OCI-LY3 (cell line): Measurements from ENCODE around the gene SPATA12.

Experiments
- H2AFZ ChIP-seq: fragments of 200-600, 300-600 bp; shearing (Covaris generic); 2 replicates; pipeline ENCODE4 v1.6.0; 2014; ENCODE audit warnings: antibody characterized with exemption, low read depth, low read length
- H3K27ac ChIP-seq: fragments of 200-600, 300-600 bp; sonication (generic); 2 replicates; pipeline ENCODE4 v1.5.1; 2014; ENCODE audit warnings: mild to moderate bottlenecking, low read length, moderate library complexity, mixed read lengths
- H3K27me3 ChIP-seq: fragments of 200-600, 300-600 bp; sonication (generic); 2 replicates; pipeline ENCODE4 v1.6.1; 2014; ENCODE audit warnings: low read depth, low read length, mixed read lengths
- H3K36me3 ChIP-seq: fragments of 200-600, 300-600 bp; sonication (generic); replicated peaks from 2 replicates; pipeline ENCODE3; 2014; ENCODE audit warnings: low read depth, low read length, mixed read lengths
- H3K4me1 ChIP-seq: fragments of 300-600, 200-600 bp; sonication (generic); 2 replicates; pipeline ENCODE4 v1.6.1; 2014; ENCODE audit warnings: low read length, mixed read lengths
- H3K4me2 ChIP-seq: fragments of 200-600, 300-600 bp; sonication (generic); 2 replicates; pipeline ENCODE4 v1.6.1; 2014; ENCODE audit warnings: low read length, mixed read lengths
- H3K4me3 ChIP-seq: fragments of 300-600, 200-600 bp; sonication (generic); 2 replicates; pipeline ENCODE4 v1.5.1; 2014; ENCODE audit warnings: antibody characterized with exemption, mild to moderate bottlenecking, low read length, moderate library complexity
- H3K79me2 ChIP-seq: fragments of 300-600, 200-600 bp; shearing (Covaris generic); 2 replicates; pipeline ENCODE4 v1.6.1; 2014; ENCODE audit warnings: mild to moderate bottlenecking, low read length, mixed read lengths
- H3K9ac ChIP-seq: fragments of 300-600, 200-600 bp; shearing (Covaris generic); 2 replicates; pipeline ENCODE4 v1.6.0; 2014; ENCODE audit warnings: mild to moderate bottlenecking, low read length, moderate library complexity
- H3K9me3 ChIP-seq: fragments of 200-600, 300-600 bp; shearing (Covaris generic); 2 replicates; pipeline ENCODE4 v1.6.1; 2014; ENCODE audit warnings: low read length, mixed read lengths; ENCODE audit not compliant: insufficient read depth
- H4K20me1 ChIP-seq: fragments of 200-600, 300-600 bp; sonication (generic); 2 replicates; pipeline ENCODE4 v1.6.1; 2016; ENCODE audit warnings: low read length, mixed read lengths; ENCODE audit not compliant: insufficient read depth
- CTCF ChIP-seq: fragments of 200-600, 300-600 bp; sonication (generic); IDR thresholded peaks from 2 replicates; pipeline ENCODE4 v1.5.1; 2014; ENCODE audit warnings: antibody characterized with exemption, low read length, low read depth
- EZH2phosphoT487 ChIP-seq: fragments of 200-600 bp; shearing (Covaris generic); IDR thresholded peaks from 2 replicates; pipeline ENCODE4 v1.6.1; 2018; ENCODE audit warnings: antibody characterized with exemption, mixed run types, low read depth

Gene SPATA12

GRCh38 chr3:57110214-57110613 is 49.8 kb downstream of the SPATA12 start:
- Histone ChIP-seq H3K4me2 (no peak overlapping the region), H3K4me1 (peaks cover 12% of the 10 kb centered on the region), H3K79me2 (no peaks in the 10 kb centered on the region), H3K9ac (no peak overlapping the region), H4K20me1 (no peaks in the 10 kb centered on the region), H2AFZ (no peak overlapping the region), H3K27me3 (peaks cover 16% of the 10 kb centered on the region), H3K9me3 (no peaks in the 10 kb centered on the region), H3K4me3 (no peak overlapping the region), H3K36me3 (no peaks in the 10 kb centered on the region), H3K27ac (no peak overlapping the region)
- no peak for TF ChIP-seq EZH2phosphoT487
- no peak for TF ChIP-seq CTCF

GRCh38 chr3:57110798-57111197 is 50.3 kb downstream of the SPATA12 start:
- Histone ChIP-seq H3K36me3 (no peaks in the 10 kb centered on the region), H3K4me1 (peaks cover 12% of the 10 kb centered on the region), H3K9ac (no peak overlapping the region), H3K4me3 (no peak overlapping the region), H3K79me2 (no peaks in the 10 kb centered on the region), H3K27me3 (peaks cover 16% of the 10 kb centered on the region), H2AFZ (no peak overlapping the region), H3K9me3 (no peaks in the 10 kb centered on the region), H3K27ac (no peak overlapping the region), H3K4me2 (peak overlapping the region; percentile 32; the same call in 1 of the 2 replicates), H4K20me1 (no peaks in the 10 kb centered on the region)
- TF ChIP-seq EZH2phosphoT487 (no peak), CTCF (no peak)

- Histone ChIP-seq H3K27ac (no peak overlapping the region), H3K36me3 (no peaks in the 10 kb centered on the region), H3K27me3 (peaks cover 16% of the 10 kb centered on the region), H2AFZ (peak overlapping the region; percentile 47; the same call in 1 of the 2 replicates), H3K4me1 (peaks cover 12% of the 10 kb centered on the region), H3K79me2 (no peaks in the 10 kb centered on the region), H3K9ac (no peak overlapping the region), H3K4me2 (peak overlapping the region; percentile 42), H3K9me3 (no peaks in the 10 kb centered on the region), H4K20me1 (no peaks in the 10 kb centered on the region), H3K4me3 (no peak overlapping the region)
- TF ChIP-seq CTCF (peak; percentile 64), EZH2phosphoT487 (no peak)
Measured at GRCh38 chr3:57112206-57112605, 51.7 kb downstream of the SPATA12 start.

GRCh38 chr3:57116501-57116900 is 56.0 kb downstream of the SPATA12 start:
- Histone ChIP-seq H3K27ac (no peak overlapping the region), H3K9ac (no peak overlapping the region), H3K36me3 (no peaks in the 10 kb centered on the region), H3K79me2 (no peaks in the 10 kb centered on the region), H2AFZ (no peak overlapping the region), H3K9me3 (no peaks in the 10 kb centered on the region), H4K20me1 (no peaks in the 10 kb centered on the region), H3K27me3 (peaks cover 3% of the 10 kb centered on the region), H3K4me1 (peaks cover 6% of the 10 kb centered on the region), H3K4me3 (no peak overlapping the region), H3K4me2 (no peak overlapping the region)
- no peak for TF ChIP-seq EZH2phosphoT487
- no peak for TF ChIP-seq CTCF
